ENCODE data around the gene CC2D1A. TPM values are rescaled to one million over a fixed set of nuclear protein-coding genes. Genes with fewer than 3 reads are reported as not detected.

The CC2D1A gene
- total and polyA plus RNA-seq, 2 donors (not counting 1 experiment from before 2014, with no cell fraction given) = 34.3 to 47.2 TPM

GRCh38 chr19:13952931-13953531 is 47.0 kb downstream of the CC2D1A start:
- POLR2A ChIA-PET = interaction anchor here (0.5 to 2.8 kb wide), 7 partner anchors 33 to 78 kb away, joined by 3 to 12 read pairs (median 6); partner anchors contain the start of genes IL27RA and RFX1
- DNase-seq = peak; percentile 39
- H3K4me2 ChIP-seq (replicated peaks; ENCODE audit: low read depth, low read length, poor library complexity, severe bottlenecking) = peak overlapping the region; percentile 98

More at GRCh38 chr19:13952931-13953531, 47.0 kb downstream of the CC2D1A start:
- Histone ChIP-seq H2AFZ (ENCODE audit: insufficient read depth, low read depth, low read length, poor library complexity, severe bottlenecking) (peak overlapping the region; percentile 89), H3K36me3 (replicated peaks in 1 of 2; ENCODE audit: control extremely low read depth in 1 of 2, control insufficient read depth in 1 of 2, extremely low read depth in 1 of 2, insufficient read depth in 2 of 2, low read length in 1 of 2) (peaks cover 0 to 33% of the 10 kb centered on the region in 2 experiments), H3K9me3 (ENCODE audit: control extremely low read depth in 1 of 3, control insufficient read depth in 2 of 3, insufficient read depth in 1 of 3, low read length in 2 of 3) (no peaks in the 10 kb centered on the region), H3K4me3 (ENCODE audit: control extremely low read depth in 1 of 5, extremely low read depth in 1 of 5, insufficient read depth in 1 of 5, low read depth in 2 of 5, low read length in 4 of 5) (peak overlapping the region; percentile 55 to 98 (median 76)), H4K20me1 (ENCODE audit: control insufficient read depth, insufficient read depth, low read length, poor library complexity, severe bottlenecking) (peaks cover 38% of the 10 kb centered on the region), H3K4me1 (ENCODE audit: control insufficient read depth in 2 of 2, insufficient read depth in 2 of 2, low read length in 2 of 2) (peaks cover 15 to 18% of the 10 kb centered on the region in 2 donors), H3K27me3 (replicated peaks in 1 of 4; ENCODE audit: control extremely low read depth in 1 of 4, control insufficient read depth in 3 of 4, insufficient read depth in 4 of 4, low read length in 3 of 4) (no peaks in the 10 kb centered on the region), H3K27ac (ENCODE audit: low read length in 2 of 2) (peak overlapping the region in 1 of 2 donors; percentile 85), H3K9ac (ENCODE audit: low read length) (peak overlapping the region; percentile 91), H3K79me2 (ENCODE audit: control insufficient read depth, insufficient read depth, low read length) (peaks cover 30% of the 10 kb centered on the region)
- no peak for ATAC-seq (ENCODE audit: low read depth)
- CTCF ChIA-PET = interaction anchor here (0.7 to 2.4 kb wide), 9 partner anchors 12 to 95 kb away, joined by 3 to 10 read pairs (median 5); partner anchors contain the start of gene IL27RA
- Mint-ChIP-seq H3K4me1 (peaks cover 21% of the 10 kb centered on the region), H3K4me3 (peak overlapping the region; percentile 96), H3K27ac (peak overlapping the region; percentile 81), H3K27me3 (no peaks in the 10 kb centered on the region), H3K9me3 (ENCODE audit: insufficient read depth) (no peaks in the 10 kb centered on the region)
- intact Hi-C loops (cut with micrococcal nuclease) = loop anchor here (1.0 to 5.0 kb wide), 6 partner anchors 33 to 164 kb away; partner anchors contain the start of genes BRME1, CC2D1A, MISP3 and PRKACA
- no peak for TF ChIP-seq CTCF (IDR thresholded peaks at IDR 0.05)
- TF ChIP-seq EZH2 (IDR thresholded peaks at IDR 0.05; ENCODE audit: borderline replicate concordance, insufficient read depth, low read depth, low read length, poor library complexity, severe bottlenecking) = no peak
- 16% methylated on average over 13 of the region's 13 CpGs for WGBS (ENCODE audit: insufficient coverage)

Measured in B cell (primary cell).